Ishikawa (cell line): ENCODE data around the gene LIMD2.

Source experiments
- EGR1 ChIP-seq: IDR thresholded peaks from 2 replicates; pipeline ENCODE4 v1.6.1; 2012
- YY1 ChIP-seq: IDR thresholded peaks from 2 replicates; pipeline ENCODE4 v1.6.1; 2012; ENCODE audit warnings: low read depth
- TF ChIP-seq, protein P1 (sequence below): IDR thresholded peaks from 2 replicates; pipeline ENCODE4 v1.6.1; 2012

GRCh38 chr17:63702721-63703015, 2.7 kb upstream of the LIMD2 start:
- TF ChIP-seq, protein P1, sequence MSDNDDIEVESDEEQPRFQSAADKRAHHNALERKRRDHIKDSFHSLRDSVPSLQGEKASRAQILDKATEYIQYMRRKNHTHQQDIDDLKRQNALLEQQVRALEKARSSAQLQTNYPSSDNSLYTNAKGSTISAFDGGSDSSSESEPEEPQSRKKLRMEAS, result no peak
- no peak for TF ChIP-seq YY1
- TF ChIP-seq EGR1, result no peak
